Stimulated activated CD4-positive, alpha-beta T cell treated with anti-CD3 and anti-CD28 coated beads, Interleukin-2, amount 100 ng/mL, for 24 hours (primary cell): ENCODE data around the gene TUBB6.

Source experiments
- DNase-seq, 2 donors: peaks; one replicate each; pipeline ENCODE4 v3.0.0-alpha.2; 2020

TUBB6 gene

GRCh38 chr18:12315911-12316310 is 7.9 kb downstream of the TUBB6 start:
- no peak for DNase-seq

- DNase-seq, result no peak
These were observed 9.8 kb downstream of the TUBB6 start for GRCh38 chr18:12317664-12318333.

- no peak for DNase-seq
These were observed 10.3 kb downstream of the TUBB6 start for GRCh38 chr18:12318334-12318697.

GRCh38 chr18:12318857-12319256 is 10.8 kb downstream of the TUBB6 start:
- DNase-seq, result no peak

- DNase-seq, result no peak
These were observed 13.3 kb downstream of the TUBB6 start for GRCh38 chr18:12321333-12321732.

GRCh38 chr18:12324991-12325725 is 17.1 kb downstream of the TUBB6 start:
- no peak for DNase-seq

- no peak for DNase-seq
These were observed 17.7 kb downstream of the TUBB6 start for GRCh38 chr18:12325726-12326245.

GRCh38 chr18:12326711-12327460 is 18.8 kb downstream of the TUBB6 start:
- no peak for DNase-seq

- peak; percentile 79 to 87 for DNase-seq
These were observed 19.6 kb downstream of the TUBB6 start for GRCh38 chr18:12327510-12328178.

- no peak for DNase-seq
These were observed 20.3 kb downstream of the TUBB6 start for GRCh38 chr18:12328179-12328823.

GRCh38 chr18:12329125-12329698 is 21.2 kb downstream of the TUBB6 start:
- no peak for DNase-seq

GRCh38 chr18:12330766-12331165 is 22.7 kb downstream of the TUBB6 start:
- no peak for DNase-seq

GRCh38 chr18:12333506-12334290 is 25.7 kb downstream of the TUBB6 start:
- no peak for DNase-seq

- no peak for DNase-seq
These were observed 26.3 kb downstream of the TUBB6 start for GRCh38 chr18:12334366-12334808.

- no peak for DNase-seq
These were observed 26.8 kb downstream of the TUBB6 start for GRCh38 chr18:12334863-12335262.

- DNase-seq, result no peak
These were observed 27.5 kb downstream of the TUBB6 start for GRCh38 chr18:12335503-12335902.

GRCh38 chr18:12336171-12336613 is 28.2 kb downstream of the TUBB6 start:
- no peak for DNase-seq

- no peak for DNase-seq
These were observed 28.8 kb downstream of the TUBB6 start for GRCh38 chr18:12336887-12337286.

- DNase-seq, result no peak
These were observed 30.3 kb downstream of the TUBB6 start for GRCh38 chr18:12338382-12338781.

GRCh38 chr18:12340945-12341660 is 33.1 kb downstream of the TUBB6 start:
- DNase-seq, result no peak
